DND-41 (cell line): ENCODE results near the gene USP4.
"Not testable (repeated sequence)": the region's sequence is repeated elsewhere in the genome, so short reads cannot be mapped to it uniquely, and the experiment has no call there.

Source experiments
- EZH2 ChIP-seq: IDR thresholded peaks from 3 replicates; pipeline ENCODE4 v1.6.1; 2012; ENCODE audit warnings: borderline replicate concordance, low read depth, mild to moderate bottlenecking, moderate library complexity, low read length, inconsistent platforms; ENCODE audit not compliant: severe bottlenecking
- TF ChIP-seq, protein P1 (sequence below): IDR thresholded peaks from 2 replicates; pipeline ENCODE4 v1.5.1; 2012; ENCODE audit warnings: borderline replicate concordance, low read length, moderate library complexity, mild to moderate bottlenecking; ENCODE audit not compliant: poor library complexity, severe bottlenecking; ENCODE audit errors: extremely low read depth

- TF ChIP-seq, protein P1, sequence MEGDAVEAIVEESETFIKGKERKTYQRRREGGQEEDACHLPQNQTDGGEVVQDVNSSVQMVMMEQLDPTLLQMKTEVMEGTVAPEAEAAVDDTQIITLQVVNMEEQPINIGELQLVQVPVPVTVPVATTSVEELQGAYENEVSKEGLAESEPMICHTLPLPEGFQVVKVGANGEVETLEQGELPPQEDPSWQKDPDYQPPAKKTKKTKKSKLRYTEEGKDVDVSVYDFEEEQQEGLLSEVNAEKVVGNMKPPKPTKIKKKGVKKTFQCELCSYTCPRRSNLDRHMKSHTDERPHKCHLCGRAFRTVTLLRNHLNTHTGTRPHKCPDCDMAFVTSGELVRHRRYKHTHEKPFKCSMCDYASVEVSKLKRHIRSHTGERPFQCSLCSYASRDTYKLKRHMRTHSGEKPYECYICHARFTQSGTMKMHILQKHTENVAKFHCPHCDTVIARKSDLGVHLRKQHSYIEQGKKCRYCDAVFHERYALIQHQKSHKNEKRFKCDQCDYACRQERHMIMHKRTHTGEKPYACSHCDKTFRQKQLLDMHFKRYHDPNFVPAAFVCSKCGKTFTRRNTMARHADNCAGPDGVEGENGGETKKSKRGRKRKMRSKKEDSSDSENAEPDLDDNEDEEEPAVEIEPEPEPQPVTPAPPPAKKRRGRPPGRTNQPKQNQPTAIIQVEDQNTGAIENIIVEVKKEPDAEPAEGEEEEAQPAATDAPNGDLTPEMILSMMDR: not testable (repeated sequence)
- not testable (repeated sequence) for TF ChIP-seq EZH2
These were observed 17.2 kb upstream of the USP4 start for GRCh38 chr3:49357095-49357442.
